Subcutaneous adipose tissue (tissue), 4 donors: ENCODE measurements around the gene PLP2. TPM values are rescaled to one million over a fixed set of nuclear protein-coding genes. Genes with fewer than 3 reads are reported as not detected.

Source experiments
- CTCF ChIP-seq: fragments of 450-650 bp; IDR thresholded peaks from one replicate; pipeline ENCODE4 v1.5.1; 2016; ENCODE audit warnings: low read depth, mild to moderate bottlenecking, control low read depth, antibody characterized with exemption, moderate library complexity
- total RNA-seq, 4 donors: library from RNA; depleted of rRNA; stranded (reverse); fragments of >200 nt; gene quantifications; one replicate each; pipeline ENCODE4 v1.1.0, GENCODE V29; 2016

PLP2 gene
- total RNA-seq, 4 donors from 2014 or later = 19.0 to 62.0 (median 37.2) TPM

- no peak for TF ChIP-seq CTCF
Observed at GRCh38 chrX:49162620-49163019, 9.1 kb upstream of the PLP2 start, which contains the start of gene MAGIX. TSS of gene MAGIX (plus strand) at chrX:49162758. CDS start at chrX:49162890, 132 bp downstream.

- no peak for TF ChIP-seq CTCF
Observed at GRCh38 chrX:49163555-49164419, 7.9 kb upstream of the PLP2 start.

- TF ChIP-seq CTCF = no peak
Observed at GRCh38 chrX:49164589-49165360, 6.9 kb upstream of the PLP2 start.

GRCh38 chrX:49165901-49166881 lies 5.5 kb upstream of the PLP2 start:
- TF ChIP-seq CTCF = no peak

GRCh38 chrX:49166914-49167739 lies 4.6 kb upstream of the PLP2 start:
- no peak for TF ChIP-seq CTCF

GRCh38 chrX:49167740-49168108 lies 4.0 kb upstream of the PLP2 start:
- no peak for TF ChIP-seq CTCF
